ENCODE measurements around the gene PIBF1.

GRCh38 chr13:73040968-73041596 is 259.1 kb downstream of the PIBF1 start:
- TF ChIP-seq CREB1 (CRISPR knock-in tag; IDR thresholded peaks at IDR 0.05) (no peak), ZNF138 (CRISPR knock-in tag; conservative IDR thresholded peaks at IDR 0.05) (no peak), ATF1 (CRISPR knock-in tag; IDR thresholded peaks at IDR 0.05) (no peak), MXD4 (CRISPR knock-in tag; IDR thresholded peaks at IDR 0.05; ENCODE audit: borderline replicate concordance) (no peak), ATF3 (CRISPR knock-in tag; conservative IDR thresholded peaks at IDR 0.05) (no peak), MYBL2 (CRISPR knock-in tag; IDR thresholded peaks at IDR 0.05) (no peak), ZNF219 (CRISPR knock-in tag; IDR thresholded peaks at IDR 0.05; ENCODE audit: borderline replicate concordance) (no peak), TP53 (CRISPR knock-in tag; IDR thresholded peaks at IDR 0.05) (no peak), E2F1 (CRISPR knock-in tag; IDR thresholded peaks at IDR 0.05) (no peak), ZNF232 (CRISPR knock-in tag; IDR thresholded peaks at IDR 0.05) (no peak)
- TF ChIP-seq, protein P1, sequence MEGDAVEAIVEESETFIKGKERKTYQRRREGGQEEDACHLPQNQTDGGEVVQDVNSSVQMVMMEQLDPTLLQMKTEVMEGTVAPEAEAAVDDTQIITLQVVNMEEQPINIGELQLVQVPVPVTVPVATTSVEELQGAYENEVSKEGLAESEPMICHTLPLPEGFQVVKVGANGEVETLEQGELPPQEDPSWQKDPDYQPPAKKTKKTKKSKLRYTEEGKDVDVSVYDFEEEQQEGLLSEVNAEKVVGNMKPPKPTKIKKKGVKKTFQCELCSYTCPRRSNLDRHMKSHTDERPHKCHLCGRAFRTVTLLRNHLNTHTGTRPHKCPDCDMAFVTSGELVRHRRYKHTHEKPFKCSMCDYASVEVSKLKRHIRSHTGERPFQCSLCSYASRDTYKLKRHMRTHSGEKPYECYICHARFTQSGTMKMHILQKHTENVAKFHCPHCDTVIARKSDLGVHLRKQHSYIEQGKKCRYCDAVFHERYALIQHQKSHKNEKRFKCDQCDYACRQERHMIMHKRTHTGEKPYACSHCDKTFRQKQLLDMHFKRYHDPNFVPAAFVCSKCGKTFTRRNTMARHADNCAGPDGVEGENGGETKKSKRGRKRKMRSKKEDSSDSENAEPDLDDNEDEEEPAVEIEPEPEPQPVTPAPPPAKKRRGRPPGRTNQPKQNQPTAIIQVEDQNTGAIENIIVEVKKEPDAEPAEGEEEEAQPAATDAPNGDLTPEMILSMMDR (IDR thresholded peaks at IDR 0.05), result no peak

Measured in WTC11 (cell line).